ENCODE results near the gene TENT5A. TPM values are rescaled to one million over a fixed set of nuclear protein-coding genes. Genes with fewer than 3 reads are reported as not detected.
"Not testable (repeated sequence)": the region's sequence is repeated elsewhere in the genome, so short reads cannot be mapped to it uniquely, and the experiment has no call there.

Gene TENT5A
- total RNA-seq, 1 donor from 2014 or later = 99.0 TPM

DNA sequence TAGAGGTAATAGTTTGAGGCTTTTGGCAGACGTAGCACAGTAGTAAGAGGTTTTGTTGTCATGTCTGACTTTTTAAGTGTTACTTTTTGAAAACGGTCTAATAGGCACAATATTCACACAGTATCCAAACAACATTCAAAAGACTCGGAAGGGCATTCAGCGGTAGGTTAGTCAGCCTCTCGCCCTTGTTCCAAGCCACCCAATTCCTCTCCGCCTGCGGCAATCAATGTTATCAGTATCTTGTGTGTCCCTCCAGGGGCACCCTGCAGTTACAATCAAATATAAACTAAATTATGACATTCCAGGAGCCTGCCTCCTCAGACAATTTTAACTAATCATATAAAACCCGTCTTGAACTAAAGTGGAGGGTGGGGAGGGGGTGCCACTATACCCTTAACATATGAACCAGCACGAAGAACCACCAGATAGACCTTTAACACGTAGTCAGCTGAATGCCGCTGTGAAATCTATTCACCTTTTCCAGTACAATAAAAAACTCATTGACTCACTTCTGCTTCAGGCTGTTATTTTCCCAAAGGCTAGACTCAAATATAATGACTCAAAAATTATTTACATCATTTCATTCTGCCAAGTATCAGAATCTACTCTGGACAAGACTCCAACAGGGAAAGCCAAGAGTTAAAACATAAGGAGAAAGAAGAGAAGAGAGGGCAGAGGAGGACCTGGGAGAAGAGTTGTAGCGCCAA, 1.6 kb downstream of the TENT5A start:
- DNase-seq (ENCODE audit: low spot score) = no peak

DNA sequence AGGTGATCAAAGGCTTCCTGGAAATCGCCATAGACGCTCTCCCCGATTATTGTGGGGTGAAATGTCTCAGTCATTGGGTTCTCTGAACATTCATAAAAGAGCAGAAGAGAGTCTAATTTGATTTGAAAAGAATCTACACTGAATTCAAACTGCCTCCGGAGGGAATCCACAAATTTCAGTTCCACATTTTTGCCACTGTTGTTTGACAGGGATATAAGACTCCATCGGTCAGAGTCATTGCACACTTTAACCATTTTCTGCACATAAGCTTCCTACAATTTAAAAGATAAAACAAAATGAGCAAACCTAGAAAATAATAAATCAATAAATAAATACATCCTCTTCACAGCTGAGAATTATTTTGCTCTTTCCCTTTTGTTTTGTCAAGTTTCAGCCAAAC, 2.3 kb downstream of the TENT5A start:
- no peak for DNase-seq (ENCODE audit: low spot score)

DNA sequence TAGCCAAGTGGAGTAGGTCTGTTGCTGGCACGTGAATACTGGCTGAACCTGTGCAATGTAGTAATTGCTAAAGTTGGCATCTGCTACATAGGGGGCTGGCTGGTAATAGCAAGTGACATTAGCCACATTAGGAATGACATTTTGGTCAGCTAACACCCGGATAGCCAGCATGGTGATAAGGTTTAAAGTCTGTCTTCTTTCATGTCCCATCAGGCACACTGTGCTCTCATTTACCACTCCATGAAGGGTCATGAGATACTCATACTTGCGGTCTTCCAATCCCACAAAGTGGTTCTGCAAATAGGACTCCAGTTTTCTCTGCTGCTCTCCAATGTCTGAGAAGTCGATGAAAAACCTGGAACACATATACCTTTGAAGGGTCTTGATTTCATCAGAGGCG, 2.8 kb downstream of the TENT5A start:
- no peak for DNase-seq (ENCODE audit: low spot score)

DNA sequence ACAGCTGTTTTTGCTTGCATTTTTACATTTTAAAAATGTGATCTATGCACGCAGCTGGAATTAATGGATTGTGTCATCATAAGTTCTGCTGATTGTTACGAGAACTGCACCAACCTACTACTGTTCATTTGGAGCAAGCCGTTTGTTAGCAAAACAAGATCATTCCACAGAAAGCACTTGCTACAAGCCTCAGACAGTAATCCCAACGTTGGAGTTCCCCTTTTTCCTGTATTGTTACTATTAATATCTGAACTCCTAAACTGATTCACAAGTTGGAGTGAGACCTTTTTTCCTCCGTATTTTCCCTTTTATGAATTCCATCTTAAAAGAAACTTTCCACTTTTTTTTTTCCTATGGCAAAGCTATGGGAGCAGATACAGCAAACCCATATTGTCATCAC, 3.5 kb downstream of the TENT5A start:
- no peak for DNase-seq (ENCODE audit: low spot score)

DNA sequence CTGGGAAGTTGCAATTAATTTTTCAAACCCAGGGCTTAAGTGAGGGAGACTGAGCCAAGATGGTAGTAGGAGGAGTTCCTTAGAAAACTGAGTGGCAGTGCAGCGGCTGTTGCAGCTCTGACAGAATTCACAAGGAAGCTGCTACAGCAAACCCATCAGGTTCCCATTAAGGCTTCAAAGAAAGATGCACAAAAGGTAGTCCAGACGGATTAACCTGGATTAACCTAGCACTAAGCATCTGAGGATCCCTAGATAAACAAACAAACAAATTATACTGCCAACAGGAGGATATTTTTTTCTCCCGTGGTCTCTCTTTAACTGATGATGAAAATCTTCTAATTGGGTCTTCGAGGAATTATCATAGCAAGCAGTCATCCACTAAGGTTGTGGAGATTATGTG, 5.2 kb downstream of the TENT5A start:
- no peak for DNase-seq (ENCODE audit: low spot score)

DNA sequence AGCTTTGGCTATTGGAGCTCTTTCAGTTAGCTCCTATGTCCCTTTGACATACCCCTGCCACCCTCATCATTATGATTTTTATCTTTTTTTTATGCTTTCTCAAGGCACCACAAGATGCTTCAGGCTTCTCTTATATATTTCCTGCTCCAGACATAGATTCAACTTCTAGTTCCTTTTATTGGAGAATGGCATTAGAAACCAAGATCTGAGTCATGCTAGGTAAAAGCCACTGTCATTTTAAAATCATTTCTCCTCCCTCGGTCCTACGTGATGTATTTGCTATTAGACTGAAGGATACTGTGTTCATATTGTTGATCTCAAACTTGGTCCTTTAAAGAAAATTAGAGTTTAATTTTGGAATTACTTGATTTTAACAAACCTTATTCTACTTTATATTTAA, 8.3 kb downstream of the TENT5A start:
- no peak for DNase-seq (ENCODE audit: low spot score)

DNA sequence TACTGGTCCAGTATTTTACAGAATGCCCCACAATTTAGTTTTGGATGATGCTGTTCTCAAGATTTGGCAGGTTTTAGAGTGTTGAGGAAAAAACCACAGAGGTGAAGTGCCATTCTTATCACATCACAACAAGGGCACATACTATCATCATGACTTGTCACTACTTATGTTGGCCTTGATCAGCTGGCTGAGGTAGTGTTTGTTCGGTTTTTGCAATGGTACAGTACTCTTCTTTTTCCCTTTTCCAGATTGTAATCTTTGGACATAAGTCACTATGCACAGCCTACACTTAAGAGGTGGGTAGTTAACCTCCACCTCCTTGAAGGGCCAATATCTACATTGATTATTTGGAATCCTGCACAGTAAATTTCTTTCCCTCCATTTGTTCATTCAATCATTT, 8.8 kb downstream of the TENT5A start:
- no peak for DNase-seq (ENCODE audit: low spot score)

DNA sequence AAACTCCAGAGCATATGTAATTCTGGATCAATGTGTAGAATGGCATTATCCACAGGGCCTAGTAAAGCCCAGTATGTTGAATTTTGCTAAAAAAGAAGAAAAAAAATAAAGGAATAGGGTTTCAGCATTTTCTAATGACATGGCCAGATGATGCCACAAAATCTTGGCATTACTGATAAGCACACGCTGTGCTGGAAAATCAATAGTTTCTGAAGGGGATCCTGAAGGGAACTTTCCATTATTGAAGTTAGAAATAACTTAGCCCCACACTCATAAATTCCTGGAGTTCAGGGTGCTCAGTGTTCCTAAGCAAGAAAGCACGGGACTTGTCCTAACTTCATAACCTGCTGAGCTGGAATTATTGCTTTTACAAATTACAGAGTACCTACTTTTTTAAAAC, 10.8 kb downstream of the TENT5A start:
- DNase-seq (ENCODE audit: low spot score) = no peak

DNA sequence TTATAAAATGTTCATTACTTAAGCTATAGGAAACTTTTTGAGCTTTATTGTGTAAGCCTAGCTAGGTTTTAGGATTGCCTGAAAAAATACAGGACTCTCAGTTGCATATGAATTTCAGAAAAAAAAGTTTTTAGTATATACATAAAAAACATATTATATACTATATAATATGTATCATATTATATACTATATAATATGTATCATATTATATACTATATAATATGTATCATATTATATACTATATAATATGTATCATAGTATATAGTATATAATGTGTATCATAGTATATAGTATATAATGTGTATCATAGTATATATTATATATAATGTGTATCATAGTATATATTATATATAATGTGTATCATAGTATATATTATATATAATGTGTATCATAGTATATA, 11.9 kb downstream of the TENT5A start:
- not testable (repeated sequence) for DNase-seq (ENCODE audit: low spot score)

DNA sequence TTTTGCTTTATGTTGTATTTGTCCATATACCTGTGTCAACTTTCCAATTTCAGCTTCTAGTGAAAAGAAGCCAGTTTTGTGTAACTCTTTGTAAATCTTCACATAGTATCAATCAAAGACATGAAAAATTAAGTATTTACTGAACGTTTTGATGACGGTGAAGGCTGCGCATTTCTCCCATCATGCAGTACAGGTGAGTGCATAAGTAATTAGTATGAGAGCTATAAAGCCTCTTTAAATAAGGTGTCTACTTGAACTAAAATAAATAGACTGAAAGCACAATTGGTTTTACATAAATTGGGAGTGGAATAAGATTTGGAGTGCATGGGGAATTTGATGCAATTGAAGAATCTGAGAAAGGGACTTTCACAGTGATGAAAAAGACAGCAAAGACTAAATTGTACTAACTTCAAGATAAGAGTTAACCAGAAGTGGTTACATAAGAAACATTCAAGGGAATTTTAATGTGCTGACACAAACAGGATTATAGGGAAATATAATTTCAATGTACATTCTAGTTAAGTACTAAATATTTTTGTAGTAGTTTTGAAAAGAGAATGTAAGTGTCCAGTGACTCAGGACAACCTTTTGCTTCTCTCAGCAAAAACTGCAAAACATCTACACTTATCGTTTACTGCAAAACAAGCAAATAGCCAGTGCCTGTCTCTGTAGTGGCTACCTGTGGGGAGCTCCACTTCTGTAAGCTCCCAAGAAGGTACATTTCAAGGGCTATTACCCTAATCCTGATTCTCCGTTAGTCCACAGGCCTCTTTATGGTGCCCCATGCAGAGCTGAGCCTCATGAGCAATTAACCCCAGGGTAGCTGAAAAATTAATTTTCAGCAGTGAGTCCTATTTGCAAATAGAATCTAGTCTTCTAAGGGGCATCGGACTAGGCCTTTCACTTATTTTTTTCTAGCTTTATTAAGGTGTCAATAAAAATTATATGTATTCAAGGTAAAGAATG, 13.0 kb downstream of the TENT5A start:
- no peak for DNase-seq (ENCODE audit: low spot score)

DNA sequence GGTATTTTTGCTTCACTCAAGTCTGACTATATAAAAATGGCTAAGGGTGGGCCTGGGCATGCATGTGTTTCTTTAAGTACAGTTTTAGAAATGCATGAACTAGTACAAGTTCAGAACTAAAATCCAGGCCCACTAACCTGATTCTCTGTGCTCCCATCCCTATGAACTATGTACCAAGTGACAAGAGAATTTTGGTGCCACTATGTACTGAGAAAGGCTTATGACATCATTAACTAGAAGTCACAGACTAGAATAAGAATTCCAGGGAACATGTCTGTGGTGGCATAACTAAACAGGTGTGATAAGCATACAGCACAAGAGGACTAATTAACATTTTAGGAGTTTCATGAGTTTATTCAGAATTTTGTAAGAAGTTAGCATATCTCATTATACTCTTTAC, 16.1 kb downstream of the TENT5A start:
- DNase-seq (ENCODE audit: low spot score) = no peak

DNA sequence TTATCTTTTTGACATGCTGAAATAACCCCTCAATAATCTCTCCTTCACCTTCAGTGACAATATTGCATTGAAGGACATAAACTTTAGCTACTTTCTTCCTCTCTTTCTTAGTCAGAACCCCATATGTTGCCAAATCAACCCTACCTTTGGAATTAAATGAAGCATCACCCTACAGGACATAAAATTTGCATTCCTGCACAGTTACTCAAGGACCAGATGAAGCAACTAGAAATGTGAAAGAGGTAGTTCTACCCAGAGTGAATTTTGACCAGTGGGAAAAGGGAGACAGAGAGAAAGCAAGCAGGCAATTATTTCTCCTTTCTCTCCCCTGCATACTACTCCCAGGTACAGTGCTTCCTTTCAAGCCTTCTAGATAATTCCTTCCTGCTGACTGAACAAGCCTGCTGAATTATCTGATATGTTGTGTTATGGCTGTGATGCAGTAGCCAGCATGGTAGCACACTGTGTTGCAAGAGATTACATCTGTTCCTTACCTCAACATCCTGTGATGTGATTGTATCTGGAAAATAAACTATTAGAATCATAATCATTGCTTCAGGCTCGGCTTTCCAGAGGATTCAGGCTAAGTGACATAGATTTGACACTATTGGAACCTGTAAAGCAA, 16.6 kb downstream of the TENT5A start:
- no peak for DNase-seq (ENCODE audit: low spot score)

DNA sequence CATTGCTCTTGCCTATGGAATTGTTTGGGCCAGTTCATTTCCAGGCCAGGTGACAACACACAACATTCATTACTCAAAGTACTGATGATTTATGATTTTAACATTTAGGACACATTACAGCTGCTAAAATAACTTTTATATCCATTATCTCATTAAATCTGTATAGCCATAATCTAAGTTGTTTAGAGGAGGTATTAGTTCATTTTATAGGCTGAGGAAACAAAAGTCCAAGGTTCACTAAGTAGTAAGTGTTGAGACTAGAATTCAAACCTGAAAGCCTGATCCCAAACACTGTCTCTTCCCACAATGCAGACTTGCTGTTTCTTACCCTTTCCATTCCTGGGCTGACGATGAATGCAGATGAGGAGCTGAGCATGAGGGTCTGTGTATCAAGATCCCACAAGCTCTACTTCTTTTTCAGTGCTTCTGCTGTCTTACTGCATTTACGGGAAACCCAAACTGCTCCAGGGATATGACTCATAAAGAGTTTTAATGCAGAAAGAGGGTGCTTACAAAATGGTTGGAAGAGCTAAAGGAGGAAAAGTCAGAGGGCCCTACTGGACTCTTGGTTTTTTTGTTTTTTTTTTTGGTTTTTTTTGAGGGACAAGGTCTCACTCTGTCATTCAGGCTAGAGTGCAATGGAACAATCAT, 17.9 kb downstream of the TENT5A start:
- DNase-seq (ENCODE audit: low spot score) = no peak

DNA sequence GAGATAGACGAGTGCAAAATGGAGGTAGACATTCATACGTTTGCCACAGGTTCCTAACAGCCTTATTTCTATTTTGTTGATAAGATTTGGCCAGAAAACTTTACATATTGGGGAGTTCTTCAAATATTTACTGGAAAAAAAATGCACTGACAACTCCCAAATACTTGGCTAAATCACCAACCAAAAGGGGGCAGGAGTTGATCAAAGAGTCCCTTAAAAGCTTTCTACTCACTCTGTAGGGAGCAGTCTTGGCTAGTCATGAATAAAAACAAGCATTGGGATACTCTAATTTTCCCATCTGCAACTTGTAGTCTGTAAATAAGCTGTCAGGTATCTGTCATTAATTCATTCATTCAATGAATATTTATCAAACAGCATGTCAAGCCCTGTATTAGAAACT, 18.4 kb downstream of the TENT5A start:
- DNase-seq (ENCODE audit: low spot score) = no peak

DNA sequence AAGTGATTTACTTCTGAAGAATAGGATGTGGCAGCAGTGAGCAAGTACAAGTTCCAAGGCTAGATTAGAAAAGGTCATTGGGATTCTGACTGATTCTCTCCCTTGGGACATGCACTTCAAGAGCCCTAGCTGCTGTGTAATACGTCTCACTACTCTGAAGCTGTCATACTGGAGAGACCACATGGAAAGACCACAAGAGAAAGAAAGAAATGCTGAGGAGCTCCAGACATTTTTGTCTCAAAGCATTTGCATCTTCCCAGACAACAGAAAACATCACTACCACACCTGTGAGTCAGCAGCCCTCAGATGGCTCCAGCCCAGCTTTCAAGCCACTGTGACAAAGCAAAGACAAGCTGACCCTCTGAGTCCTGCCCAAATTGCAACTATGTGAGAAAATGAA, 20.7 kb downstream of the TENT5A start:
- no peak for DNase-seq (ENCODE audit: low spot score)

DNA sequence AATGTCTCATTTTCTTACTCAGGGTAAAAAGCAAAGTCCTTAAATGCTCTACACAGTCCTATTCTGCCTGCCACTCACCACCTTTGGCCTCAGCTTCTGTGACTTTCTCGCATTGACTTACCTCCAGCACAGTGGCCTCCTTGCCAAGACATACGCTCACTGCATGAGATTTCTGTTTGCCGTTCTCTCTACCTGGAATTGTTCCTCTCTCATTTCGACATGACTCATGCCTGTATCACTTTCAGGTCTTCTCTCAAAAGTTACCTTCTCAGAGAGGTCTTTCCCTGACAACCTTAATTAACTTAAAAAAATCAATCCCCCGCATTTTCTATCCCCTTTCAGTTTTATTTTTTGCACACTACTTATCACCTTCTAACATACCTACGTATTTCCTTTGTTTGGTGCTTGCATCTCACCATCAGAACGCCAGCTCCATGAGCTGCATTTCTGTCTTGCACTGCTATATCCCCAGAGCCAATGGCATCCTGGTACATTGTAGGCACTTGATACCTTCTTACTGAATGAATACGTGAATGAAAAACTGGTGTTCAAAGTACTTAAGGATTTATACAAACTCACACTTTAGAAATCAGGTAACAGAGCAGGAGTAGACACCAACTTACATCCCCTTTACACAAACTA, 24.5 kb downstream of the TENT5A start:
- DNase-seq (ENCODE audit: low spot score) = no peak

DNA sequence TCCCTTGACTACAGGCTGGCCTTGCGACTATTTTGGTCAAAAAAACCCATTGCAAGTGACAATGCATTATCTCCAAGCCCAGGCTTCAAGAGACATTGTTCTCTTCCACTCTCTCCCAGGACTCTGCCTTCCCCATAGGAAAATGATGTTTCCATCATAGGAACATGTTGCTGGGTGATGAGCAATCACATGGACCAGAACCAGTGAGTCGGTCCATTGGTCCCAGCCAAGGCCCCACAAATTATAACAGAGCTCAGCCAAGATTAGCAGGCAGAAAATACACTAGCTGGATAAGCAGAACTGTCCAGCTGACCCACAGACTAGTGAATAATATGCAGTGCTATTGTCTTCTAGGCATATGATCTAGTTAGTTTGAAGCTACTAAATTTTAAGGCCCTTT, 27.4 kb downstream of the TENT5A start:
- DNase-seq (ENCODE audit: low spot score) = no peak

DNA sequence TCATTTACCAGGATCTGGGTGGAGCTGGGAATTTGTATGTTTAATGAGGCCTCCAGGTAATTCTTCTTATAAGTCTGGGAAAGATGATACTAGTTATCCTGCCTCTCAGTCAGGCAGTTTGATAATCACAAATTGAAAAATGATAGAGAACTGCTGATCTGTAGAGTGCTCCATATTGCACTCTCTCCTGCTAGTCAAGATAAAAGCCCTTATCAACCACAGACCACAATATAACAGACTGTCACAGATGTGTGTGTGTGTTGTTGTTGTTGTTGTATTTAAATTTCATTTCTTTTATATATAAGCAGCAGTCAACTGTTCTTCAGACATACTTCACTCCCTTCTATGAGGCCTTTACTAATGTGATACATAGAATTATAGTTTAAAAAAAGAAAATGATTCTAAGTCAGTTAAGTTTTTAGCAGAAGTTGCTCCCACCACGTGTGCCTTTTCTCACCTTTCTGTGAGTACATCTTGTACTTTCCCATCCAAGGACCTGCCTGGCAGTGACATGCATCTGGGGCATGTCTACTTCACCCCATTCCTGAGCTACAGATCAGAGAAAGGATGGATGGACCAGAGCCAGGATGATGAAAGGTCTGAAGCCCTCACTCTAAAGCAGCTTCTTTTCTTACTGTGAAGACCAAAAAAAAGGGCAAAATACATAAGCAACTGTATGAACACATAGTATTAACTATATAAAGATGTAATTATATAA, 29.8 kb downstream of the TENT5A start:
- DNase-seq (ENCODE audit: low spot score) = no peak

DNA sequence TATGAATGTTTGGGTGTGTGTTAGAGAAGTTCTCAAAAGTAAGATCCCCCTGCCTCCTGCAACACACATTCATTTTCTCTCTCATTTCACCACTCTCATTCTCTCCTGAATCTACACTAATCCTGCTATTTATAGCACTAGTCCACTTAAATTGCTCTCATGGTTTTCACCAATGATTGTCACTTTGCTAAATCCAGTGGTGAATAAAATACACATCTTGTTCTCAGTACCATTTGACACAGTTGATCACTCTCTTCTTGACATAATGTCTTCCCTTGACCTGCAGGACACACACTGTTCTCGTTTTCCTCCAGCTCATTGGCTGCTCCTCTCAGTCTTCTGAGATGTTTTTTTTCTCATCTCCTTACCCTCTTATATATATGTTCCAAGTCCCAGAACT, 32.1 kb downstream of the TENT5A start:
- DNase-seq (ENCODE audit: low spot score) = no peak

DNA sequence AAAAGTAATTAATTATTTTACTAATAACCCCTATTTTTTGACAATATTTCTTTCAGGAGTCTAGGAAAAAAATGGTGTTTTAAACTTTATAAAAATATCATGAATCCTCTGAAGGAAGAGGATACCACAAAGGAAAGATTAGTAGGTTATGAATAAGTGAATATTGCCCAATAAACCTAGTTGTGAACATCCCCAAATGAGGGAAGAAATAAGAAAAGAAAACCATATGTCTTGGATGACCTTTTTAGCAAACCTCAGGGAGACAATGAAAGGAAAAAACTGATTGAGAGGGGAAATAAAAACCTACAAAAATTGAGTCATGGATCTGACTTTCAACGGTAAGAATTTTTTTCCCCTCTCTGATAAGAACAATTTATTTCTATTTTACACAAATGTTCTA, 34.4 kb downstream of the TENT5A start:
- DNase-seq (ENCODE audit: low spot score) = no peak

DNA sequence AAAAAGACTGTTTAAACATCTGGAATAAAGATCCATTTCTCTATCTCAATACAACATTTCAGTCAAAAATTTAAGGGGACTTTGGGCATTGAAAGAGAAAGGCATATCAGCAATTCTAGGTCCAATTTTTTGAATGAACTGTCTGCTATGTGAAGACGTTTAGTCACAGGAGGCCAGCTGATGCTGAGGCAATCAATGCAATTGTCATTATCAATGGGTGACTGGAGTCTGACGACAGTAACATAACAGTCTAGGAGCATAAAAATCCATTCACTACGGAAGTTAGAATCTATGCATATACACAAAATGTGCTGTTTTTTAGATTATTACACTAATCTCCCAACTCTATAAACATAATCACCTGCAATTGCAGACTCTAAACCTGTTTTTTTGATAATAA, 37.8 kb downstream of the TENT5A start:
- DNase-seq (ENCODE audit: low spot score) = no peak
